Neutrophil (primary cell): ENCODE measurements around the gene MYRF.

Experiments
- H3K27ac ChIP-seq: fragments of 200-600 bp; sonication (generic); 2 replicates; pipeline ENCODE4 v1.5.1; 2016; ENCODE audit warnings: mild to moderate bottlenecking, moderate library complexity
- H3K27me3 ChIP-seq: fragments of 200-600 bp; sonication (generic); 2 replicates; pipeline ENCODE4 v1.6.0; 2016; ENCODE audit warnings: mild to moderate bottlenecking
- H3K36me3 ChIP-seq: fragments of 200-600 bp; sonication (generic); 2 replicates; pipeline ENCODE4 v1.5.1; 2017
- H3K4me1 ChIP-seq, 2 experiments: fragments of 200-600 bp in 1 of 2; sonication (generic) in 1 of 2; 1 replicate in 1 of 2; 2 replicates in 1 of 2; pipeline versions ENCODE4 v1.5.1 to v1.6.1; 2013 to 2016; ENCODE audit warnings: low read depth in 1 of 2, low read length in 1 of 2, mild to moderate bottlenecking in 1 of 2, moderate library complexity in 1 of 2; ENCODE audit not compliant: control insufficient read depth in 1 of 2, insufficient read depth in 1 of 2
- H3K4me3 ChIP-seq, 2 experiments: fragments of 200-600 bp in 1 of 2; sonication (generic) in 1 of 2; 1 replicate in 1 of 2; 2 replicates in 1 of 2; pipeline ENCODE4 v1.5.1; 2013 to 2016; ENCODE audit warnings: low read depth in 1 of 2, low read length in 1 of 2, mild to moderate bottlenecking in 1 of 2, moderate library complexity in 1 of 2
- H3K9me3 ChIP-seq: fragments of 200-600 bp; sonication (generic); 2 replicates; pipeline ENCODE4 v1.5.1; 2016
- TF ChIP-seq, protein P1 (sequence below): fragments of 200-600 bp; sonication (generic); IDR thresholded peaks from 2 replicates; pipeline ENCODE4 v1.5.1; 2016; ENCODE audit warnings: antibody characterized with exemption

The MYRF gene

DNA sequence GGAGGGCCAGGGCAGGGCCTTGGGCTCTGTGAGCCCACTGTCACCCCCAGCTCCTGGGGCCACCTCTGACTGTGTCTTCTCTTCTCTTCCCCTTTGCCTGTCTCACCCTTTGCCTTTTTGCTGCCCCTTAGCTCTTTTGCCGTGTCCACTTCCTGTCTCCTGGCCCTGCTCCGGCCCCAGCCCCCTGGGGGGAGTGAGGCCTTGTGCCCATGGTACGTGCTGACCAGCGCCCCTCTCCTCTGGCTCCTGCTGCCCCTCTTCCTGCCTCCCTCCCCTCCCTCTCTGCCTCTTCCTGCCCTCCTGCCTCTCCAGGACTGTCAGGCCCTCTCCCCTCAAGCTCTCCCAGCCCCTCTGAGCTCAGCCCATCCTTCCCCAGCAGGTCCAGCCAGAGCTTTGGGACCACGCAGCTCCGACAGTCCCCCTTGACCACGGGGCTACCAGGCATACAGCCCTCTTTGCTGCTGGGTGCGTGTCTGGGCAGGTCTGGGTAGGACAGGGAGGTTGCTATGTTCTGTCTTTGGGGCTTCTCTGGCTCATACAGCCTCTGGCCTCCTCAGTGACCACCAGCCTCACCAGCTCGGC, 28.2 kb downstream of the MYRF start:
- Histone ChIP-seq H3K9me3 (no peaks in the 10 kb centered on the region), H3K36me3 (peaks cover 29% of the 10 kb centered on the region), H3K27me3 (peaks cover 26% of the 10 kb centered on the region), H3K27ac (no peak overlapping the region), H3K4me3 (no peak overlapping the region), H3K4me1 (peaks cover 8 to 9% of the 10 kb centered on the region in 2 experiments)
- TF ChIP-seq, protein P1, sequence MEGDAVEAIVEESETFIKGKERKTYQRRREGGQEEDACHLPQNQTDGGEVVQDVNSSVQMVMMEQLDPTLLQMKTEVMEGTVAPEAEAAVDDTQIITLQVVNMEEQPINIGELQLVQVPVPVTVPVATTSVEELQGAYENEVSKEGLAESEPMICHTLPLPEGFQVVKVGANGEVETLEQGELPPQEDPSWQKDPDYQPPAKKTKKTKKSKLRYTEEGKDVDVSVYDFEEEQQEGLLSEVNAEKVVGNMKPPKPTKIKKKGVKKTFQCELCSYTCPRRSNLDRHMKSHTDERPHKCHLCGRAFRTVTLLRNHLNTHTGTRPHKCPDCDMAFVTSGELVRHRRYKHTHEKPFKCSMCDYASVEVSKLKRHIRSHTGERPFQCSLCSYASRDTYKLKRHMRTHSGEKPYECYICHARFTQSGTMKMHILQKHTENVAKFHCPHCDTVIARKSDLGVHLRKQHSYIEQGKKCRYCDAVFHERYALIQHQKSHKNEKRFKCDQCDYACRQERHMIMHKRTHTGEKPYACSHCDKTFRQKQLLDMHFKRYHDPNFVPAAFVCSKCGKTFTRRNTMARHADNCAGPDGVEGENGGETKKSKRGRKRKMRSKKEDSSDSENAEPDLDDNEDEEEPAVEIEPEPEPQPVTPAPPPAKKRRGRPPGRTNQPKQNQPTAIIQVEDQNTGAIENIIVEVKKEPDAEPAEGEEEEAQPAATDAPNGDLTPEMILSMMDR = no peak

GRCh38 chr11:61781585-61781984, 29.1 kb downstream of the MYRF start:
- Histone ChIP-seq H3K4me1 (peaks cover 8 to 9% of the 10 kb centered on the region in 2 experiments), H3K9me3 (no peaks in the 10 kb centered on the region), H3K27me3 (peaks cover 20% of the 10 kb centered on the region), H3K27ac (no peak overlapping the region), H3K4me3 (no peak overlapping the region), H3K36me3 (peaks cover 38% of the 10 kb centered on the region)
- TF ChIP-seq, protein P1 = no peak

- Histone ChIP-seq H3K36me3 (peaks cover 45% of the 10 kb centered on the region), H3K27me3 (peaks cover 13% of the 10 kb centered on the region), H3K27ac (no peak overlapping the region), H3K9me3 (no peaks in the 10 kb centered on the region), H3K4me3 (no peak overlapping the region), H3K4me1 (peaks cover 3 to 5% of the 10 kb centered on the region in 2 experiments)
- TF ChIP-seq, protein P1 = no peak
Observed at GRCh38 chr11:61782299-61782698, 29.9 kb downstream of the MYRF start.

DNA sequence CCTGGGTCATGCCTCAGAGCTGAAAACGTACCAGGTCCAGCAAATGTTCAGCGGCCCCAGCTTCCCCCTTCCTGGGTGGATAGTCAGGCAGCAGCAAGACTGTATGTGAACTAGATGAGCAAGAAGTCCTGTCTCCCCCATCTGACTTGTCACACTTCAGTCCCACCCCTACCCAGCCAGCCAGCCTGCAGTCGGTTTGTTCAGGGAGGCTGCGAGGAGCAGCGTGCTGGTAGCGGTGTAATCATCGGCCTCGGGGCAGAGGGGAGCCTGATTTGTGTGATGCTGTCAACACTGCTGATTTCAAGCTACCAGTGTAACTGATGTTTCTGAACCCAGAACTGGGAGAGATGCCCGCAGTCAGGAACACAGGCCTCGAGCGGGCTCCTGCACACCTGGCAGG, 30.4 kb downstream of the MYRF start:
- Histone ChIP-seq H3K36me3 (peaks cover 50% of the 10 kb centered on the region), H3K9me3 (no peaks in the 10 kb centered on the region), H3K4me3 (no peak overlapping the region), H3K4me1 (no peaks in the 10 kb centered on the region), H3K27me3 (peaks cover 8% of the 10 kb centered on the region), H3K27ac (no peak overlapping the region)
- TF ChIP-seq, protein P1 = no peak

DNA sequence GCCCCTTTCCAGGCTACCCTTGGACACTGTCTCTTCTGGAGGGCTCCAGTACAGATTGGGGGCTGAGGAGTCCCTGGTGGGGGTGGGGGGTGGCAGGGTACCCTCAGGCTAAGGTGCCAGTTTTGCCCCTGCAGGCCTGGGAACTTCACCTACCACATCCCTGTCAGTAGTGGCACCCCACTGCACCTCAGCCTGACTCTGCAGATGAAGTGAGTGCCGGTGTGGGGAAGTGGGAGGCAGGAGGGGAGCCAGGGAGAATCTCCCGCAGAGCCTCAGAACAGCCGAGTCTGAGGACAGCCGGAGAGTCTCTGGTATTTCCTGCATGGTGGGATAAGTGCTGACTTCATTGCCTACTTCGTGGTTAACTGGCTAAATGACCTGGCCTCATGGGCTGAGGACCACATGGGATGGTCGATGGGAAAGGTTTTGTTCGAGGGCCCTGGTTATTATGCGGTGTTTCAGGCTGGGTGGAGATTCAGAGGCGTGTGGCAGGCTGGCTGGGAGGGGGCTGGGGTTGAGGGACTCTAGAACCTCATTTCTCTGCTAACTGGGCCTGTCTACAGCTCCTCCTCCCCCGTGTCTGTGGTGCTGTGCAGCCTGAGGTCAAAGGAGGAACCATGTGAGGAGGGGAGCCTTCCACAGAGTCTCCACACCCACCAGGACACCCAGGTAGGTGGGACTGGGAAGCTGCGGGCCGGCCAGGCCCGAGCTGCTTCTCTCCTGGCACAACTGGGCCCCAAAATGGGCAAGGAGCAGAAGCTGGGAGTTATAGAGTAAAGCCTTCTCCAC, 31.5 kb downstream of the MYRF start:
- Histone ChIP-seq H3K27ac (no peak overlapping the region), H3K36me3 (peaks cover 61% of the 10 kb centered on the region), H3K9me3 (no peaks in the 10 kb centered on the region), H3K4me1 (no peaks in the 10 kb centered on the region), H3K27me3 (no peaks in the 10 kb centered on the region), H3K4me3 (no peak overlapping the region)
- TF ChIP-seq, protein P1 = no peak
